ENCODE measurements around the gene CFAP61.

DNA sequence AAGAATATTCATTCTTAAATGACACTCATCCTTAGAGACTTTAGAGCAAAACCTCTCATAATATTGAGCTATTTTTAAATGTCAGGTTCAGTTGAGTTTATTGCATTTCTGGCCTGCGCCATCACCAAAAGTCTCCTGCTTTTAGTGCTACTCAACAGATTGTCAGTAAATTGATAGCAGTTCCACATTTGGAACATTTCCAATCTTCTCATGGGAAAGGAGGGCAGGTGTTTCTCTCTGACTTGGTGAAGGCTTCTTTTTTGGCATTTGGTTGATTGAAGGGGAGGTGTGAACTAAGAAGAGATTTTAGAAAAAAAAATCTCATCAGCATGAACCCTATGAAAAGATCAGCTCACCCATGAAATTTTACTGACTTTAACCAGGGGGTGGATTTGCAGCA is 189.6 kb downstream of the CFAP61 start:
- no peak for TF ChIP-seq ZNF766 (CRISPR knock-in tag; conservative IDR thresholded peaks at IDR 0.05)
- TF ChIP-seq, protein P1, sequence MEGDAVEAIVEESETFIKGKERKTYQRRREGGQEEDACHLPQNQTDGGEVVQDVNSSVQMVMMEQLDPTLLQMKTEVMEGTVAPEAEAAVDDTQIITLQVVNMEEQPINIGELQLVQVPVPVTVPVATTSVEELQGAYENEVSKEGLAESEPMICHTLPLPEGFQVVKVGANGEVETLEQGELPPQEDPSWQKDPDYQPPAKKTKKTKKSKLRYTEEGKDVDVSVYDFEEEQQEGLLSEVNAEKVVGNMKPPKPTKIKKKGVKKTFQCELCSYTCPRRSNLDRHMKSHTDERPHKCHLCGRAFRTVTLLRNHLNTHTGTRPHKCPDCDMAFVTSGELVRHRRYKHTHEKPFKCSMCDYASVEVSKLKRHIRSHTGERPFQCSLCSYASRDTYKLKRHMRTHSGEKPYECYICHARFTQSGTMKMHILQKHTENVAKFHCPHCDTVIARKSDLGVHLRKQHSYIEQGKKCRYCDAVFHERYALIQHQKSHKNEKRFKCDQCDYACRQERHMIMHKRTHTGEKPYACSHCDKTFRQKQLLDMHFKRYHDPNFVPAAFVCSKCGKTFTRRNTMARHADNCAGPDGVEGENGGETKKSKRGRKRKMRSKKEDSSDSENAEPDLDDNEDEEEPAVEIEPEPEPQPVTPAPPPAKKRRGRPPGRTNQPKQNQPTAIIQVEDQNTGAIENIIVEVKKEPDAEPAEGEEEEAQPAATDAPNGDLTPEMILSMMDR (IDR thresholded peaks at IDR 0.05 in 2 of 3, conservative IDR thresholded peaks at IDR 0.05 in 1 of 3; ENCODE audit: insufficient read depth in 2 of 3, low read depth in 1 of 3, low read length in 3 of 3): no peak
- TF ChIP-seq, protein P2, sequence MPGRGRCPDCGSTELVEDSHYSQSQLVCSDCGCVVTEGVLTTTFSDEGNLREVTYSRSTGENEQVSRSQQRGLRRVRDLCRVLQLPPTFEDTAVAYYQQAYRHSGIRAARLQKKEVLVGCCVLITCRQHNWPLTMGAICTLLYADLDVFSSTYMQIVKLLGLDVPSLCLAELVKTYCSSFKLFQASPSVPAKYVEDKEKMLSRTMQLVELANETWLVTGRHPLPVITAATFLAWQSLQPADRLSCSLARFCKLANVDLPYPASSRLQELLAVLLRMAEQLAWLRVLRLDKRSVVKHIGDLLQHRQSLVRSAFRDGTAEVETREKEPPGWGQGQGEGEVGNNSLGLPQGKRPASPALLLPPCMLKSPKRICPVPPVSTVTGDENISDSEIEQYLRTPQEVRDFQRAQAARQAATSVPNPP (IDR thresholded peaks at IDR 0.05; ENCODE audit: borderline replicate concordance, insufficient read depth, insufficient read length): no peak
